H9 (cell line): Measurements from ENCODE around the gene CCDC92. TPM values are rescaled to one million over a fixed set of nuclear protein-coding genes. Genes with fewer than 3 reads are reported as not detected.

ENCODE experiments used
- DNase-seq: peaks from one replicate; pipeline ENCODE4 v3.0.0-alpha.2; 2017
- H2AFZ ChIP-seq: one replicate; pipeline ENCODE4 v1.6.1; 2013; ENCODE audit warnings: mild to moderate bottlenecking, low read length, control low read depth, moderate library complexity
- H2AK5ac ChIP-seq: 2 replicates; pipeline ENCODE4 v1.6.1; 2013; ENCODE audit warnings: low read length, control low read depth, mixed read lengths; ENCODE audit not compliant: insufficient read length
- H2BK120ac ChIP-seq: one replicate; pipeline ENCODE4 v1.6.1; 2013; ENCODE audit warnings: low read depth, mild to moderate bottlenecking, low read length, control low read depth, inconsistent platforms; ENCODE audit not compliant: poor library complexity, severe bottlenecking
- H2BK12ac ChIP-seq: 2 replicates; pipeline ENCODE4 v1.6.1; 2013; ENCODE audit warnings: low read length, control low read depth, mixed read lengths, low read depth; ENCODE audit not compliant: insufficient read length
- H2BK15ac ChIP-seq: 2 replicates; pipeline ENCODE4 v1.6.1; 2013; ENCODE audit warnings: low read depth, low read length, control low read depth
- H2BK20ac ChIP-seq: one replicate; pipeline ENCODE4 v1.6.1; 2013; ENCODE audit warnings: low read depth, mild to moderate bottlenecking, low read length, control low read depth, inconsistent platforms; ENCODE audit not compliant: poor library complexity, severe bottlenecking
- H2BK5ac ChIP-seq: 2 replicates; pipeline ENCODE4 v1.6.1; 2013; ENCODE audit warnings: low read length, control low read depth, mixed read lengths; ENCODE audit not compliant: insufficient read length
- H3K14ac ChIP-seq: 2 replicates; pipeline ENCODE4 v1.6.1; 2013; ENCODE audit warnings: low read length, control low read depth; ENCODE audit not compliant: insufficient read depth
- H3K18ac ChIP-seq: 2 replicates; pipeline ENCODE4 v1.6.1; 2013; ENCODE audit warnings: low read depth, mild to moderate bottlenecking, mixed read lengths, low read length, control low read depth; ENCODE audit not compliant: insufficient read length
- H3K23ac ChIP-seq: 2 replicates; pipeline ENCODE4 v1.6.1; 2013; ENCODE audit warnings: low read length, control low read depth, mixed read lengths, low read depth; ENCODE audit not compliant: insufficient read length
- H3K23me2 ChIP-seq: 2 replicates; pipeline ENCODE4 v1.6.1; 2013; ENCODE audit warnings: low read depth, mild to moderate bottlenecking, mixed read lengths, low read length, control low read depth; ENCODE audit not compliant: insufficient read length, poor library complexity, severe bottlenecking
- H3K27ac ChIP-seq: 2 replicates; pipeline ENCODE4 v1.5.1; 2013; ENCODE audit warnings: low read length, control low read depth, mixed read lengths, low read depth; ENCODE audit not compliant: insufficient read length
- H3K27me3 ChIP-seq: 2 replicates; pipeline ENCODE4 v1.6.1; 2013; ENCODE audit warnings: low read length, control low read depth, inconsistent platforms; ENCODE audit not compliant: insufficient read depth
- H3K4ac ChIP-seq: 2 replicates; pipeline ENCODE4 v1.6.1; 2013; ENCODE audit warnings: low read depth, mild to moderate bottlenecking, control low read depth, inconsistent platforms, low read length, moderate library complexity
- H3K4me1 ChIP-seq: 2 replicates; pipeline ENCODE4 v1.6.1; 2013; ENCODE audit warnings: low read length, control low read depth, inconsistent platforms; ENCODE audit not compliant: insufficient read depth
- H3K4me2 ChIP-seq: 2 replicates; pipeline ENCODE4 v1.6.1; 2013; ENCODE audit warnings: low read length, control low read depth, mixed read lengths; ENCODE audit not compliant: insufficient read length, insufficient read depth
- H3K56ac ChIP-seq: 2 replicates; pipeline ENCODE4 v1.6.1; 2013; ENCODE audit warnings: low read depth, mild to moderate bottlenecking, mixed read lengths, low read length, control low read depth; ENCODE audit not compliant: insufficient read length
- H3K79me1 ChIP-seq: 2 replicates; pipeline ENCODE4 v1.6.1; 2013; ENCODE audit warnings: low read depth, mild to moderate bottlenecking, moderate library complexity, low read length, control low read depth, inconsistent platforms; ENCODE audit not compliant: insufficient read depth, poor library complexity, severe bottlenecking
- H3K79me2 ChIP-seq: 2 replicates; pipeline ENCODE4 v1.6.1; 2013; ENCODE audit warnings: low read length, control low read depth, inconsistent platforms; ENCODE audit not compliant: insufficient read depth
- H3K9ac ChIP-seq: 2 replicates; pipeline ENCODE4 v1.6.1; 2013; ENCODE audit warnings: low read length, control low read depth, mixed read lengths; ENCODE audit not compliant: insufficient read length; ENCODE audit errors: extremely low read depth
- H3K9me3 ChIP-seq: one replicate; pipeline ENCODE4 v1.6.1; 2013; ENCODE audit warnings: low read depth, low read length, inconsistent platforms; ENCODE audit not compliant: control insufficient read depth
- H3T11ph ChIP-seq: one replicate; pipeline ENCODE4 v1.6.1; 2013; ENCODE audit warnings: mild to moderate bottlenecking, low read length, control low read depth, inconsistent platforms
- H4K20me1 ChIP-seq: one replicate; pipeline ENCODE4 v1.6.1; 2013; ENCODE audit not compliant: control insufficient read depth, insufficient read length, insufficient read depth
- H4K5ac ChIP-seq: 2 replicates; pipeline ENCODE4 v1.6.1; 2013; ENCODE audit warnings: low read depth, mild to moderate bottlenecking, mixed read lengths, low read length, control low read depth; ENCODE audit not compliant: insufficient read length
- H4K8ac ChIP-seq: replicated peaks from 2 replicates; pipeline ENCODE4 v1.6.1; 2013; ENCODE audit warnings: low read length, control low read depth, mixed read lengths, low read depth; ENCODE audit not compliant: insufficient read length
- H4K91ac ChIP-seq: 2 replicates; pipeline ENCODE4 v1.6.1; 2013; ENCODE audit warnings: low read depth, mild to moderate bottlenecking, moderate library complexity, mixed read lengths, low read length, control low read depth; ENCODE audit not compliant: insufficient read length
- H3K27ac Mint-ChIP-seq, 3 experiments: 2 replicates in 2 of 3; 3 replicates in 1 of 3; pipeline ENCODE4 v1.8.0; 2020 to 2021; ENCODE audit warnings: mixed read lengths in 3 of 3, mild to moderate bottlenecking in 1 of 3, moderate library complexity in 1 of 3
- H3K27me3 Mint-ChIP-seq: 2 replicates; pipeline ENCODE4 v1.8.0; 2021; ENCODE audit warnings: low read depth, mild to moderate bottlenecking, moderate library complexity, mixed read lengths
- H3K36me3 Mint-ChIP-seq, 3 experiments: 2 replicates in 2 of 3; 3 replicates in 1 of 3; pipeline ENCODE4 v1.8.0; 2020 to 2021; ENCODE audit warnings: low read depth in 3 of 3, mixed read lengths in 3 of 3; ENCODE audit not compliant: insufficient read depth in 1 of 3
- H3K4me1 Mint-ChIP-seq, 2 experiments: 2 replicates each; pipeline ENCODE4 v1.8.0; 2020; ENCODE audit warnings: mixed read lengths in 2 of 2
- H3K4me3 Mint-ChIP-seq, 2 experiments: 2 replicates in 1 of 2; 3 replicates in 1 of 2; pipeline ENCODE4 v1.8.0; 2020 to 2021; ENCODE audit warnings: mild to moderate bottlenecking in 2 of 2, mixed read lengths in 2 of 2, moderate library complexity in 1 of 2
- H3K9me3 Mint-ChIP-seq, 2 experiments: 2 replicates in 1 of 2; 3 replicates in 1 of 2; pipeline ENCODE4 v1.8.0; 2020; ENCODE audit warnings: mild to moderate bottlenecking in 2 of 2, mixed read lengths in 2 of 2, moderate library complexity in 1 of 2
- WGBS: extraction: QIAGEN DNeasy Blood & Tissue Kit; methylation state at CpG from one replicate; pipeline ENCODE4 v1.1.7; 2013; ENCODE audit warnings: missing lambda C conversion rate, low lambda C conversion rate, mixed read lengths; ENCODE audit not compliant: insufficient read length; ENCODE audit errors: extremely low coverage; 5-methylcytosine and 5-hydroxymethylcytosine counted together
- total RNA-seq: library from RNA; stranded (reverse); gene quantifications from 2 replicates; pipeline ENCODE4 v1.2.1, GENCODE V29; 2021
- TF ChIP-seq, protein P1 (sequence below): fragments of 200-600 bp; sonication (generic); conservative IDR thresholded peaks from 3 replicates; pipeline ENCODE4 v1.8.0; 2021; ENCODE audit warnings: antibody characterized with exemption, mild to moderate bottlenecking

The CCDC92 gene
- total RNA-seq, 1 experiment from 2014 or later = 1.3 TPM

DNA sequence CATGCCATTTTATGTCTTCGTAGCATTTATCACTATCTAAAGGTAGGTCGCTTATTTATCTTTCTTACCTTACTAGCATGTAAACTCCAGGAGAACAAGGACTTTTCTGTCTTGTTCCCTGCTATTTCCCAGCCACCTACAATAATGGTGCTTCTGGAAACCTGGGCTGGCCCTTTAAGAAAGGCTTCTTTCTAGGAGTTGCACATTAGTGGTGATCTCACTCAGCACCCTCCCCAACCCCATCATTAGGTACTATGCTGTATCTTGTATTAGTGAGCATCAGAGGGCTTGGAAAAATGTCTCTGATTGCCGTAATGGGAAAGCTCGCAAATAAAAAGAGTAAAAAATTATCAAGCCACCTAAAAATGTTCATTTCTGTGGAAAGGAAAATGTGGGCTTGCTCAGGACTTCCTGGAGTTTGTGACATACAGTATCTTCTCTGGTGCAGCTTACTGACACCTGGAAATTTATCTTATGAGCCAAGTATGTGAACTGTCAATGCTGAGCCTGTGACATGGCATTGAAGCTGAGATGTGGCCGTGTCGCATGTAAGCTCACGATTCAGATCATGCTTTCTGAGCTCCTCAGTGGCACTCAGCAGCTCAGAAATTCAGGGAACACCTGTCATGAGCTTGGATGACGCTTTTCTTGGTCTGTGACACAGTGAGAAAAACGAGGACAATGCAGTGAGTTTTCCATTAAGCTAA is 12.4 kb downstream of the CCDC92 start:
- no peak overlapping the region for H4K91ac ChIP-seq
- H3K4ac ChIP-seq = no peak overlapping the region
- H3K18ac ChIP-seq = no peak overlapping the region
- H3K4me2 ChIP-seq = no peak overlapping the region
- no peak overlapping the region for H3K56ac ChIP-seq
- no peak overlapping the region for H2BK5ac ChIP-seq
- no peak overlapping the region for H4K8ac ChIP-seq
- H3K27ac Mint-ChIP-seq = no peak overlapping the region
- H3K27me3 Mint-ChIP-seq = peaks cover 100% of the 10 kb centered on the region
- no peaks in the 10 kb centered on the region for H3K9me3 ChIP-seq
- H3K36me3 Mint-ChIP-seq = no peaks in the 10 kb centered on the region
- WGBS = no CpG with 5 or more reads among the region's 9 CpGs
- TF ChIP-seq, protein P1, sequence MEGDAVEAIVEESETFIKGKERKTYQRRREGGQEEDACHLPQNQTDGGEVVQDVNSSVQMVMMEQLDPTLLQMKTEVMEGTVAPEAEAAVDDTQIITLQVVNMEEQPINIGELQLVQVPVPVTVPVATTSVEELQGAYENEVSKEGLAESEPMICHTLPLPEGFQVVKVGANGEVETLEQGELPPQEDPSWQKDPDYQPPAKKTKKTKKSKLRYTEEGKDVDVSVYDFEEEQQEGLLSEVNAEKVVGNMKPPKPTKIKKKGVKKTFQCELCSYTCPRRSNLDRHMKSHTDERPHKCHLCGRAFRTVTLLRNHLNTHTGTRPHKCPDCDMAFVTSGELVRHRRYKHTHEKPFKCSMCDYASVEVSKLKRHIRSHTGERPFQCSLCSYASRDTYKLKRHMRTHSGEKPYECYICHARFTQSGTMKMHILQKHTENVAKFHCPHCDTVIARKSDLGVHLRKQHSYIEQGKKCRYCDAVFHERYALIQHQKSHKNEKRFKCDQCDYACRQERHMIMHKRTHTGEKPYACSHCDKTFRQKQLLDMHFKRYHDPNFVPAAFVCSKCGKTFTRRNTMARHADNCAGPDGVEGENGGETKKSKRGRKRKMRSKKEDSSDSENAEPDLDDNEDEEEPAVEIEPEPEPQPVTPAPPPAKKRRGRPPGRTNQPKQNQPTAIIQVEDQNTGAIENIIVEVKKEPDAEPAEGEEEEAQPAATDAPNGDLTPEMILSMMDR = no peak
- no peak overlapping the region for H3K23ac ChIP-seq
- H3K23me2 ChIP-seq = no peaks in the 10 kb centered on the region
- H3K9me3 Mint-ChIP-seq = no peaks in the 10 kb centered on the region
- DNase-seq = no peak
- H3K27ac ChIP-seq = no peak overlapping the region
- H3K4me1 ChIP-seq = no peaks in the 10 kb centered on the region
- no peak overlapping the region for H3T11ph ChIP-seq
- no peak overlapping the region for H4K5ac ChIP-seq
- no peak overlapping the region for H2BK12ac ChIP-seq
- H2BK20ac ChIP-seq = no peak overlapping the region
- H3K27me3 ChIP-seq = peaks cover 36% of the 10 kb centered on the region
- H3K79me2 ChIP-seq = no peaks in the 10 kb centered on the region
- no peak overlapping the region for H2BK120ac ChIP-seq
- H4K20me1 ChIP-seq = no peaks in the 10 kb centered on the region
- H3K4me3 Mint-ChIP-seq = no peak overlapping the region
- no peaks in the 10 kb centered on the region for H3K4me1 Mint-ChIP-seq
- no peak overlapping the region for H2AFZ ChIP-seq
- no peak overlapping the region for H3K14ac ChIP-seq
- no peaks in the 10 kb centered on the region for H3K79me1 ChIP-seq
- no peak overlapping the region for H2AK5ac ChIP-seq
- H2BK15ac ChIP-seq = no peak overlapping the region
- no peak overlapping the region for H3K9ac ChIP-seq
